Stomach (tissue), 9 donors: ENCODE results near the gene LY6G6C. TPM values are rescaled to one million over a fixed set of nuclear protein-coding genes. Genes with fewer than 3 reads are reported as not detected.
A peak's percentile ranks its signal among the peaks of the same experiment; 100 is the strongest.

Experiments used
- DNase-seq, 2 donors: peaks; one replicate each; pipeline versions ENCODE4 v3.0.0 to v3.0.0-alpha.2; 2013 to 2019
- H3K27ac ChIP-seq, 5 donors: fragments of 200-600 bp in 4 of 5; sonication (generic) in 4 of 5; one replicate each; pipeline ENCODE4 v1.5.1; 2013 to 2019; ENCODE audit warnings: mild to moderate bottlenecking in 1 of 5, moderate library complexity in 1 of 5
- H3K27me3 ChIP-seq, 3 donors: fragments of 200-600 bp; sonication (generic); one replicate each; pipeline ENCODE4 v1.5.1; 2017 to 2019; ENCODE audit warnings: mixed run types in 1 of 3
- H3K36me3 ChIP-seq, 4 donors: fragments of 200-600 bp; sonication (generic); 1 replicate in 3 of 4; 2 replicates in 1 of 4; pipeline ENCODE4 v1.5.1; 2016 to 2019
- H3K4me1 ChIP-seq, 4 donors: fragments of 200-600 bp; sonication (generic); one replicate each; pipeline ENCODE4 v1.5.1; 2016 to 2019
- H3K4me3 ChIP-seq, 4 donors: fragments of 200-600 bp; sonication (generic) in 3 of 4; one replicate each; pipeline ENCODE4 v1.5.1; 2016 to 2019; ENCODE audit warnings: mild to moderate bottlenecking in 1 of 4
- H3K9me3 ChIP-seq, 4 donors: fragments of 200-600 bp; sonication (generic); one replicate each; pipeline ENCODE4 v1.5.1; 2016 to 2019
- CTCF ChIP-seq, 7 experiments: fragments of 450-650 bp in 4 of 7; fragments of 200-600 bp in 3 of 7; sonication (generic) in 3 of 7; IDR thresholded peaks; one replicate each; pipeline ENCODE4 v1.5.1; 2016 to 2019; ENCODE audit warnings: antibody characterized with exemption in 7 of 7, control low read depth in 2 of 7, mild to moderate bottlenecking in 1 of 7
- EP300 ChIP-seq: sonication (generic); formaldehyde crosslinking; IDR thresholded peaks from one replicate; pipeline ENCODE4 v1.6.1; 2017; ENCODE audit warnings: antibody characterized with exemption
- POLR2A ChIP-seq, 4 donors: fragments of 450-650 bp; IDR thresholded peaks; one replicate each; pipeline ENCODE4 v1.6.1; 2016; ENCODE audit warnings: antibody characterized with exemption in 4 of 4, control low read depth in 2 of 4, mild to moderate bottlenecking in 1 of 4, moderate library complexity in 1 of 4
- POLR2AphosphoS5 ChIP-seq, 3 donors: sonication (generic); formaldehyde crosslinking; IDR thresholded peaks; one replicate each; pipeline ENCODE4 v1.6.1; 2016; ENCODE audit warnings: antibody characterized with exemption in 3 of 3
- WGBS, 5 donors: extraction: QIAGEN DNeasy Blood & Tissue Kit in 3 of 5; methylation state at CpG; one replicate each; pipeline versions ENCODE4 v1.1.5 to v1.1.7; 2013 to 2018; 5-methylcytosine and 5-hydroxymethylcytosine counted together
- intact Hi-C: fragments of 100-400 bp; cut with DNase I; formaldehyde crosslinking; loops from one replicate; pipeline ENCODE4 v1.15.1; 2023; ENCODE audit warnings: low total_unique reads
- polyA plus RNA-seq, 3 donors: library from polyadenylated mRNA; stranded (reverse); fragments of 200-250 nt; gene quantifications; one replicate each; pipeline ENCODE4 v1.2.3, GENCODE V29; 2013
- total RNA-seq, 5 donors: library from RNA; depleted of rRNA; stranded (reverse); fragments of >200 nt; gene quantifications; one replicate each; pipeline versions ENCODE4 v1.1.0 to v1.2.3, GENCODE V29; 2014 to 2016
- donor health status: healthy with polysubstance abuse.
- donor health status: Bipolar disorder and iron deficiency.
- donor health status: healthy.

The LY6G6C gene
- total and polyA plus RNA-seq, 8 donors, result 0.90 TPM; not detected in 7

- Histone ChIP-seq H3K4me3 (no peak overlapping the region), H3K27ac (no peak overlapping the region), H3K36me3 (no peaks in the 10 kb centered on the region), H3K9me3 (no peaks in the 10 kb centered on the region), H3K27me3 (no peaks in the 10 kb centered on the region), H3K4me1 (peaks cover 0 to 15% (median 12%) of the 10 kb centered on the region in 4 donors)
- WGBS, 5 donors, result 74 to 85% (median 83%) methylated on average over 6 of the region's 6 CpGs
- DNase-seq, result no peak
- intact Hi-C loops, result no loop called here
- TF ChIP-seq POLR2AphosphoS5 (IDR thresholded peaks at IDR 0.05) (no peak), CTCF (IDR thresholded peaks at IDR 0.05) (no peak), POLR2A (IDR thresholded peaks at IDR 0.05) (no peak), EP300 (no peak)
These were observed 2.5 kb downstream of the LY6G6C start for GRCh38 chr6:31719001-31719400.

GRCh38 chr6:31718265-31718664 is 3.3 kb downstream of the LY6G6C start:
- intact Hi-C loops, result no loop called here
- no peaks in the 10 kb centered on the region for H3K27me3 ChIP-seq
- no peak for TF ChIP-seq POLR2A (IDR thresholded peaks at IDR 0.05)
- no peak for TF ChIP-seq EP300
- no peak for TF ChIP-seq POLR2AphosphoS5 (IDR thresholded peaks at IDR 0.05)
- TF ChIP-seq CTCF (IDR thresholded peaks at IDR 0.05), result no peak
- no peaks in the 10 kb centered on the region for H3K36me3 ChIP-seq
- DNase-seq, result peak; percentile 64 to 75
- no peak overlapping the region for H3K27ac ChIP-seq
- no peak overlapping the region for H3K4me3 ChIP-seq
- H3K4me1 ChIP-seq, result peaks cover 0 to 15% (median 12%) of the 10 kb centered on the region in 4 donors
- WGBS, 5 donors, result 23 to 64% (median 42%) methylated on average over 1 of the region's 1 CpG
- H3K9me3 ChIP-seq, result no peaks in the 10 kb centered on the region

- DNase-seq, result peak in 1 of 2 donors; percentile 60
- WGBS, 5 donors, result 62 to 74% (median 67%) methylated on average over 10 of the region's 10 CpGs
- no peaks in the 10 kb centered on the region for H3K9me3 ChIP-seq
- TF ChIP-seq EP300, result no peak
- no peak for TF ChIP-seq CTCF (IDR thresholded peaks at IDR 0.05)
- no peak for TF ChIP-seq POLR2A (IDR thresholded peaks at IDR 0.05)
- TF ChIP-seq POLR2AphosphoS5 (IDR thresholded peaks at IDR 0.05), result no peak
- intact Hi-C loops, result no loop called here
- no peaks in the 10 kb centered on the region for H3K36me3 ChIP-seq
- H3K4me1 ChIP-seq, result peaks cover 0 to 15% (median 12%) of the 10 kb centered on the region in 4 donors
- no peak overlapping the region for H3K27ac ChIP-seq
- H3K27me3 ChIP-seq, result no peaks in the 10 kb centered on the region
- no peak overlapping the region for H3K4me3 ChIP-seq
These were observed 3.9 kb downstream of the LY6G6C start for GRCh38 chr6:31717499-31718222.

GRCh38 chr6:31715022-31715958 is 6.3 kb downstream of the LY6G6C start, which contains the start of gene LY6G6D:
LY6G6D (plus strand) TSS chr6:31715348; CDS start chr6:31715356, 8 bp downstream.
- Histone ChIP-seq H3K36me3 (no peaks in the 10 kb centered on the region), H3K27me3 (peaks cover 0 to under 1% (median 0%) of the 10 kb centered on the region in 3 donors), H3K27ac (no peak within 1 kb of the TSS), H3K9me3 (no peaks in the 10 kb centered on the region), H3K4me1 (peaks cover 0 to 25% (median 12%) of the 10 kb centered on the region in 4 donors), H3K4me3 (no peak within 1 kb of the TSS)
- TF ChIP-seq CTCF (IDR thresholded peaks at IDR 0.05), result no peak
- TF ChIP-seq POLR2A (IDR thresholded peaks at IDR 0.05), result no peak
- no peak for TF ChIP-seq EP300
- no peak for TF ChIP-seq POLR2AphosphoS5 (IDR thresholded peaks at IDR 0.05)
- WGBS, 5 donors, result 63 to 86% (median 83%) methylated on average over 11 to 16 of the region's 16 CpGs
- intact Hi-C loops, result no loop called here
- peak in 1 of 2 donors; percentile 24 for DNase-seq
